PC-3 (cell line): ENCODE data around the gene COL4A6. TPM values are rescaled to one million over a fixed set of nuclear protein-coding genes. Genes with fewer than 3 reads are reported as not detected.

Source experiments
- ATAC-seq: fragments of 200-7000 bp; cut with Tn5 transposase; 2 replicates; pipeline ENCODE4 v1.9.1; 2020; ENCODE audit warnings: mild to moderate bottlenecking, moderate library complexity
- BruUV-seq: library from RNA; stranded (reverse); fragments of 400-500 nt; replicated peaks from 2 replicates; lab custom pipeline; 2021; lab: Mats Ljungman, UMichigan
- CTCF ChIA-PET: fragments of 300-600 bp; sonication (Branson Sonifier 250); formaldehyde crosslinking; loops from one replicate; lab custom pipeline; 2022; ENCODE audit warnings: antibody characterized with exemption; lab: Charles Lee
- POLR2A ChIA-PET: fragments of 300-600 bp; sonication (Branson Sonifier 250); formaldehyde crosslinking; loops from one replicate; lab custom pipeline; 2022; ENCODE audit warnings: antibody characterized with exemption; ENCODE audit not compliant: unreplicated experiment; lab: Charles Lee
- DNase-seq: peaks from one replicate; pipeline ENCODE4 v3.0.0-alpha.2; 2015
- H2AFZ ChIP-seq: fragments of 300-600 bp; sonication (generic); 2 replicates; pipeline ENCODE4 v1.6.0; 2016; ENCODE audit warnings: antibody characterized with exemption, low read length
- H3F3A ChIP-seq: fragments of 300-600 bp; sonication (generic); one replicate; pipeline ENCODE4 v1.6.0; 2017; ENCODE audit warnings: antibody characterized with exemption, low read length, control low read depth, mild to moderate bottlenecking; ENCODE audit not compliant: unreplicated experiment
- H3K27ac ChIP-seq: fragments of 300-600 bp; sonication (generic); 2 replicates; pipeline ENCODE4 v1.5.1; 2016; ENCODE audit warnings: mild to moderate bottlenecking, low read length
- H3K27me3 ChIP-seq: fragments of 300-600 bp; sonication (generic); 2 replicates; pipeline ENCODE4 v1.6.1; 2016; ENCODE audit warnings: low read length, mixed read lengths
- H3K36me3 ChIP-seq: fragments of 300-600 bp; sonication (generic); 2 replicates; pipeline ENCODE4 v1.6.1; 2016; ENCODE audit warnings: low read depth, mixed run types, low read length, mixed read lengths
- H3K4me1 ChIP-seq: fragments of 300-600 bp; sonication (generic); 2 replicates; pipeline ENCODE4 v1.5.1; 2016; ENCODE audit warnings: low read length; ENCODE audit not compliant: insufficient read depth
- H3K4me2 ChIP-seq: fragments of 300-600 bp; sonication (generic); 2 replicates; pipeline ENCODE4 v1.6.0; 2016; ENCODE audit warnings: low read length
- H3K4me3 ChIP-seq: fragments of 300-600 bp; sonication (generic); 2 replicates; pipeline ENCODE4 v1.5.1; 2016; ENCODE audit warnings: mild to moderate bottlenecking, low read length, mixed read lengths
- H3K79me2 ChIP-seq: fragments of 300-600 bp; sonication (generic); 2 replicates; pipeline ENCODE4 v1.6.1; 2017; ENCODE audit warnings: low read length, mixed read lengths
- H3K9ac ChIP-seq: fragments of 300-600 bp; sonication (generic); 2 replicates; pipeline ENCODE4 v1.6.0; 2016; ENCODE audit warnings: mild to moderate bottlenecking, low read length
- H3K9me2 ChIP-seq: fragments of 300-600 bp; sonication (generic); replicated peaks from 2 replicates; pipeline ENCODE4 v1.6.1; 2016; ENCODE audit warnings: mixed run types, low read length, mixed read lengths
- H3K9me3 ChIP-seq: fragments of 300-600 bp; sonication (generic); 2 replicates; pipeline ENCODE4 v1.6.1; 2016; ENCODE audit warnings: low read length, mixed read lengths
- H4K20me1 ChIP-seq: fragments of 300-600 bp; sonication (generic); 2 replicates; pipeline ENCODE4 v1.6.1; 2016; ENCODE audit warnings: low read length, mixed read lengths
- CTCF ChIP-seq: fragments of 300-600 bp; sonication (generic); conservative IDR thresholded peaks from 2 replicates; pipeline ENCODE4 v1.5.1; 2017; ENCODE audit warnings: antibody characterized with exemption, low read depth, mild to moderate bottlenecking, low read length
- EZH2 ChIP-seq: fragments of 300-600 bp; sonication (generic); IDR thresholded peaks from one replicate; pipeline ENCODE4 v1.6.1; 2017; ENCODE audit warnings: antibody characterized with exemption, mild to moderate bottlenecking, low read length; ENCODE audit not compliant: unreplicated experiment
- EZH2phosphoT487 ChIP-seq: fragments of 300-600 bp; sonication (generic); IDR thresholded peaks from 2 replicates; pipeline ENCODE4 v1.6.1; 2018; ENCODE audit warnings: mild to moderate bottlenecking, antibody characterized with exemption, low read length, borderline replicate concordance
- intact Hi-C: fragments of 100-400 bp; cut with micrococcal nuclease; formaldehyde crosslinking; loops from 2 replicates; pipeline ENCODE4 v1.9.0; 2023
- total RNA-seq: library from RNA; depleted of rRNA; stranded (reverse); fragments of >200 nt; gene quantifications from 2 replicates; pipeline ENCODE4 v1.2.3, GENCODE V29; 2014

The COL4A6 gene
- total RNA-seq, 1 experiment from 2014 or later = 4.4 TPM

DNA sequence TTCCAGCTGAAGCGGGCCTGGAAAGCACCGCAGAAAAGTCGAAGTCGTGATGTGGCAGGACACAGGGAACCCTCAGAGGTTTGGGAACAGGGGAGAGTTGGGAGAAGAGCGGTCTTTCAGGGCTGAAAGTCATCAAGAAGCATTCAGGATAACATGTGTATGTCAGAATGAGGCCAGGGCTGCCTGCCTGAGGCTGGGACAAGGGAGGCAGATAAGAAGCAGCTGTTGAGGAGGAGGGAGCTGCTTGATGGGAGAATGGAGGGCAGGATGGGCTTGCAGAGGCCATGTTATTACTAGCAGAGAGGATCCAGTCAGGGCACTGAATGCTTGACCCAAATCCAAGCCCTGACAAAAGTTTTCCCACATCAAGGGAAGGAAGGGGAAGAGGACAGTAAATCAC is 214.6 kb downstream of the COL4A6 start:
- ChIA-PET POLR2A (no interaction called here), CTCF (interaction anchor here (0.6 to 1.4 kb wide), 4 partner anchors 50 to 430 kb away, joined by 3 to 7 read pairs (median 5); no protein-coding TSS in a partner anchor)
- no peaks in the 10 kb centered on the region for H3F3A ChIP-seq
- intact Hi-C loops = loop anchor here (10.0 kb wide), 1 partner anchor 221 kb away; no protein-coding TSS in a partner anchor
- no peak overlapping the region for H3K4me3 ChIP-seq
- H2AFZ ChIP-seq = no peak overlapping the region
- H4K20me1 ChIP-seq = no peaks in the 10 kb centered on the region
- no peak overlapping the region for H3K9ac ChIP-seq
- no peaks in the 10 kb centered on the region for H3K9me2 ChIP-seq
- DNase-seq (no peak), ATAC-seq (no peak)
- H3K4me1 ChIP-seq = peaks cover 4% of the 10 kb centered on the region; the same call in 1 of the 2 replicates
- H3K27me3 ChIP-seq = no peaks in the 10 kb centered on the region
- H3K79me2 ChIP-seq = no peaks in the 10 kb centered on the region
- H3K27ac ChIP-seq = no peak overlapping the region
- no peaks in the 10 kb centered on the region for H3K9me3 ChIP-seq
- no peaks in the 10 kb centered on the region for H3K36me3 ChIP-seq
- BruUV-seq = no TSS peak
- no peak overlapping the region for H3K4me2 ChIP-seq
- TF ChIP-seq EZH2 (no peak), CTCF (no peak), EZH2phosphoT487 (no peak)

DNA sequence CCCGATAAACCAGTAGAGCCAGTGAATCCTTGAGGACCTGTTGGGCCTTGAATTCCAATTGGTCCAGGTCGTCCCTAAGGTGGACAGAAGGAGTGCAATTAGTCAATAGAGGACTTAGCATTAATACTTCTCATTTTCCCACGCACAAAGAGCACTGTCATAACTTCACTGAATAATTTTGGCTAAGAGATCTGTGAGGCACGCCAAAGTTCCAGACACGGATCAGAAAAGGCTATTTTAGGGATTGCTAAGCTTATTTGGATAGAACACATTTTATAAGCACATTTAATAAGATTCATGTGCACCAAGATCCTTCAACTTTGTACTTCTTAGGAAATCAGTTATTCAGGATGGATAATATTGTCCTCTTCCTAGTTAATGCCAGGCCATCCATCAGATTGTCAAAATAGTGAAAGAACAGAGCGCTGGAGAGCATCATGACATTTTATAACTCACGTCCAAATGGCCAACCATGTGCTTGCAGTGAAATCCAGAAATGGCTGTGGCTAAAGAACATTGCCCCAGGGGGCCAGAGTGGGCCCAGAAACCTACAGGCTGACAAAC is 216.8 kb downstream of the COL4A6 start:
- TF ChIP-seq CTCF = no peak
- no peak for TF ChIP-seq EZH2
- TF ChIP-seq EZH2phosphoT487 = no peak
- H3K4me3 ChIP-seq = no peak overlapping the region
- H3F3A ChIP-seq = no peaks in the 10 kb centered on the region
- ChIA-PET CTCF (no interaction called here), POLR2A (no interaction called here)
- intact Hi-C loops = loop anchor here (10.0 kb wide), 1 partner anchor 223 kb away; no protein-coding TSS in a partner anchor
- no peak overlapping the region for H3K27ac ChIP-seq
- H3K9ac ChIP-seq = no peak overlapping the region
- DNase-seq (no peak), ATAC-seq (no peak)
- H4K20me1 ChIP-seq = no peaks in the 10 kb centered on the region
- no peaks in the 10 kb centered on the region for H3K27me3 ChIP-seq
- H3K4me1 ChIP-seq = peaks cover 4% of the 10 kb centered on the region; the same call in 1 of the 2 replicates
- no peaks in the 10 kb centered on the region for H3K79me2 ChIP-seq
- H3K9me2 ChIP-seq = no peaks in the 10 kb centered on the region
- no peaks in the 10 kb centered on the region for H3K36me3 ChIP-seq
- BruUV-seq = no TSS peak
- H3K4me2 ChIP-seq = no peak overlapping the region
- H3K9me3 ChIP-seq = no peaks in the 10 kb centered on the region
- no peak overlapping the region for H2AFZ ChIP-seq

GRCh38 chrX:108219949-108220601 is 218.1 kb downstream of the COL4A6 start:
- intact Hi-C loops = loop anchor here (10.0 kb wide), 1 partner anchor 225 kb away; no protein-coding TSS in a partner anchor
- DNase-seq = no peak
- Histone ChIP-seq H3K36me3 (no peaks in the 10 kb centered on the region), H3K4me1 (peaks cover 4% of the 10 kb centered on the region; the same call in 1 of the 2 replicates), H3K9me3 (no peaks in the 10 kb centered on the region), H3K27ac (no peak overlapping the region), H3K9me2 (no peaks in the 10 kb centered on the region), H2AFZ (no peak overlapping the region), H3K4me3 (no peak overlapping the region), H4K20me1 (no peaks in the 10 kb centered on the region), H3K4me2 (no peak overlapping the region), H3F3A (no peaks in the 10 kb centered on the region), H3K9ac (no peak overlapping the region), H3K79me2 (no peaks in the 10 kb centered on the region), H3K27me3 (no peaks in the 10 kb centered on the region)
- CTCF ChIA-PET = no interaction called here
- no TSS peak for BruUV-seq
- TF ChIP-seq EZH2 (no peak), EZH2phosphoT487 (no peak), CTCF (no peak)
- POLR2A ChIA-PET = no interaction called here
- ATAC-seq = peak; percentile 43; the same call in 1 of the 2 replicates
